Esophagus muscularis mucosa (tissue), 4 donors: ENCODE results near the gene MTNR1B.

ENCODE experiments used
- CTCF ChIP-seq, 3 experiments: fragments of 200-600 bp in 2 of 3; fragments of 450-650 bp in 1 of 3; sonication (generic) in 2 of 3; IDR thresholded peaks; one replicate each; pipeline ENCODE4 v1.5.1; 2017 to 2019; ENCODE audit warnings: antibody characterized with exemption in 3 of 3, mild to moderate bottlenecking in 2 of 3, moderate library complexity in 1 of 3
- EP300 ChIP-seq: sonication (generic); formaldehyde crosslinking; IDR thresholded peaks from one replicate; pipeline ENCODE4 v1.6.1; 2017; ENCODE audit warnings: antibody characterized with exemption
- POLR2A ChIP-seq: fragments of 450-650 bp; IDR thresholded peaks from one replicate; pipeline ENCODE4 v1.6.1; 2017; ENCODE audit warnings: antibody characterized with exemption, moderate library complexity, mild to moderate bottlenecking, low read depth
- POLR2AphosphoS5 ChIP-seq, 2 donors: sonication (generic); formaldehyde crosslinking; IDR thresholded peaks; one replicate each; pipeline ENCODE4 v1.6.1; 2017; ENCODE audit warnings: antibody characterized with exemption in 2 of 2

- TF ChIP-seq POLR2AphosphoS5 (IDR thresholded peaks at IDR 0.05), result no peak
- TF ChIP-seq EP300, result no peak
- TF ChIP-seq CTCF (IDR thresholded peaks at IDR 0.05), result no peak
- TF ChIP-seq POLR2A, result no peak
These were observed 32.4 kb downstream of the MTNR1B start for GRCh38 chr11:93001806-93002205.
